BJ (cell line): Measurements from ENCODE around the gene MYH3. TPM values are rescaled to one million over a fixed set of nuclear protein-coding genes. Genes with fewer than 3 reads are reported as not detected.

Experiments used
- CTCF ChIA-PET: fragments of 350-600 bp; formaldehyde crosslinking; extraction: SDS; loops from one replicate; lab custom pipeline; 2021; ENCODE audit warnings: antibody characterized with exemption, inconsistent platforms; lab: Yijun Ruan, JAX
- POLR2A ChIA-PET: fragments of 300-600 bp; sonication (Branson Sonifier 250); formaldehyde crosslinking; extraction: SDS; loops from one replicate; lab custom pipeline; 2021; ENCODE audit warnings: antibody characterized with exemption; lab: Charles Lee
- DNase-seq: peaks from one replicate; pipeline ENCODE4 v3.0.0-alpha.2; 2011; ENCODE audit warnings: low read depth
- H3K27me3 ChIP-seq: 2 replicates; pipeline ENCODE4 v1.6.0; 2011; ENCODE audit warnings: low read length; ENCODE audit not compliant: control insufficient read depth, insufficient read depth
- H3K36me3 ChIP-seq: 2 replicates; pipeline ENCODE4 v1.5.1; 2011; ENCODE audit warnings: low read length; ENCODE audit not compliant: control insufficient read depth, insufficient read depth
- H3K4me3 ChIP-seq: 2 replicates; pipeline ENCODE4 v1.5.1; 2011; ENCODE audit warnings: low read depth, mild to moderate bottlenecking, control low read depth, low read length
- polyA plus RNA-seq: library from polyadenylated mRNA; depleted of rRNA; stranded (reverse); fragments of >200 nt; gene quantifications from 2 replicates; pipeline ENCODE4 v1.2.3, GENCODE V29; 2011
- TF ChIP-seq, protein P1 (sequence below): IDR thresholded peaks from 2 replicates; pipeline ENCODE4 v1.5.1; 2011; ENCODE audit warnings: low read depth, mild to moderate bottlenecking, control low read depth, inconsistent platforms, low read length, moderate library complexity; ENCODE audit not compliant: insufficient read depth

The MYH3 gene
- polyA plus RNA-seq, 1 experiment, result 1.3 TPM

DNA sequence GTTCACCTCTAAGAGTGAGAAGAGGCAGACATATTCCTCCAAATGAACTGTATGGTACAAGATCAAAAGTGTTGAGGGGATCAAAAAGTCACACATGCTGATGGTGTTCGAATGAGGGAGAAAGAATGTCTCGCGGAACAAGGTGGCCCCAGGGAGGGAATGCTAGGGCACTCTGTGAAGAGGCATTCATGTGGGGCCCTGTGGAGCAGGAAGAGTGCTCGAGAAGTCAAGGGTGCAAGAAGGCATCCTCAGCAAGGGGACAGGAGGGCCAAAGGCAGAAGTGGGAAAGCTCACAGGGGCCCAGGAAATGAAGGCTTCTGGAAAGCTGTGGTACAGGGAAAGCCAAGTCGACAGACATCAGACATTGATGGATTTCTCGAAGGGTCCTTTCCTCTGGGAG lies 6.1 kb upstream of the MYH3 start:
- Histone ChIP-seq H3K36me3 (no peaks in the 10 kb centered on the region), H3K4me3 (no peak overlapping the region), H3K27me3 (no peaks in the 10 kb centered on the region)
- no peak for DNase-seq
- ChIA-PET CTCF (interaction anchor here (4.4 kb wide), 1 partner anchor 17 kb away, joined by 19 read pairs; no protein-coding TSS in a partner anchor), POLR2A (no interaction called here)
- TF ChIP-seq, protein P1, sequence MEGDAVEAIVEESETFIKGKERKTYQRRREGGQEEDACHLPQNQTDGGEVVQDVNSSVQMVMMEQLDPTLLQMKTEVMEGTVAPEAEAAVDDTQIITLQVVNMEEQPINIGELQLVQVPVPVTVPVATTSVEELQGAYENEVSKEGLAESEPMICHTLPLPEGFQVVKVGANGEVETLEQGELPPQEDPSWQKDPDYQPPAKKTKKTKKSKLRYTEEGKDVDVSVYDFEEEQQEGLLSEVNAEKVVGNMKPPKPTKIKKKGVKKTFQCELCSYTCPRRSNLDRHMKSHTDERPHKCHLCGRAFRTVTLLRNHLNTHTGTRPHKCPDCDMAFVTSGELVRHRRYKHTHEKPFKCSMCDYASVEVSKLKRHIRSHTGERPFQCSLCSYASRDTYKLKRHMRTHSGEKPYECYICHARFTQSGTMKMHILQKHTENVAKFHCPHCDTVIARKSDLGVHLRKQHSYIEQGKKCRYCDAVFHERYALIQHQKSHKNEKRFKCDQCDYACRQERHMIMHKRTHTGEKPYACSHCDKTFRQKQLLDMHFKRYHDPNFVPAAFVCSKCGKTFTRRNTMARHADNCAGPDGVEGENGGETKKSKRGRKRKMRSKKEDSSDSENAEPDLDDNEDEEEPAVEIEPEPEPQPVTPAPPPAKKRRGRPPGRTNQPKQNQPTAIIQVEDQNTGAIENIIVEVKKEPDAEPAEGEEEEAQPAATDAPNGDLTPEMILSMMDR, result no peak

DNA sequence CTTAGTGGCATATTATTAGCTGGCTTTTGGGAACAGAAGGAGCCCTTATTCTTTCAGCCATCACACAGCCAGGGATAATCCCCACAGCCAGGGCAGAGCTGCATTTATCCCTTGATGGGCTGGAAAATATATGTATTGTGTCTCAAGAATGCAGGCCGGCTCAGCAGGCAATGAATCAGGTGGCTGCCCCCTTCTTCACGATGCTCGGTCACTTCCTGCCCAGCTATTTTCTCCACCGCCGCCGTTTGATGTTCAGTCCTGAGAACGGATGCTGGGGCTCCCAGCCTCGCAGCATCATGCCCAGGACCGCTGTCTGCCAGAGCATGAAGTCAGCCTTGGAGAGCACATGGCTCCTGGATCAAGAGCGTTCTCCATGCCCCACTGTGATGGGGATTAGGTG lies 4.3 kb upstream of the MYH3 start:
- CTCF ChIA-PET, result interaction anchor here (1.7 kb wide), 1 partner anchor 14 kb away, joined by 8 read pairs; no protein-coding TSS in a partner anchor
- H3K36me3 ChIP-seq, result no peaks in the 10 kb centered on the region
- H3K4me3 ChIP-seq, result no peak overlapping the region
- no peaks in the 10 kb centered on the region for H3K27me3 ChIP-seq
- POLR2A ChIA-PET, result no interaction called here
- DNase-seq, result no peak
- TF ChIP-seq, protein P1, result no peak

DNA sequence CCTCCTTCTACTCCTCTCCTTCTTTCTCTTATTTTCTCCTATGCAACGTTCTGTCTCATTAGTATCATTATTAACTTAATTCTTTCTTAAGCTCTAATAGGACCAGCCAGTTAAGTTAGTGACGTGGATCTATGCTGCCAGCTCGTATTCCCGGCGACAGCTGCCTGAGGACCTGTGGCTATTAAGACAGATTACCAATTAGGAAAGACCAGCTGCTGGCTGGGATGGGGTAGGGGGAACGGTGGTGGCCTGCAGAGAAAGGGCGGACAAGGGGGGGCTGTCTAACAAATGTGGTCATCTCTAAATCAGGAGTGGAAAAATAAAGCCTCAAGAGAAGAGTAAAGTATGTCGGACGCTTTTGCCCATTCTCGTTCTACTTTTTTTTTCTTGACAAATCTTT lies 770 bp upstream of the MYH3 start:
- Histone ChIP-seq H3K27me3 (no peaks in the 10 kb centered on the region), H3K4me3 (no peak overlapping the region), H3K36me3 (no peaks in the 10 kb centered on the region)
- TF ChIP-seq, protein P1, result no peak
- POLR2A ChIA-PET, result no interaction called here
- CTCF ChIA-PET, result interaction anchor here (0.7 to 3.5 kb wide), 2 partner anchors 12 to 158 kb away, joined by 3 to 22 read pairs; no protein-coding TSS in a partner anchor
- DNase-seq, result no peak

DNA sequence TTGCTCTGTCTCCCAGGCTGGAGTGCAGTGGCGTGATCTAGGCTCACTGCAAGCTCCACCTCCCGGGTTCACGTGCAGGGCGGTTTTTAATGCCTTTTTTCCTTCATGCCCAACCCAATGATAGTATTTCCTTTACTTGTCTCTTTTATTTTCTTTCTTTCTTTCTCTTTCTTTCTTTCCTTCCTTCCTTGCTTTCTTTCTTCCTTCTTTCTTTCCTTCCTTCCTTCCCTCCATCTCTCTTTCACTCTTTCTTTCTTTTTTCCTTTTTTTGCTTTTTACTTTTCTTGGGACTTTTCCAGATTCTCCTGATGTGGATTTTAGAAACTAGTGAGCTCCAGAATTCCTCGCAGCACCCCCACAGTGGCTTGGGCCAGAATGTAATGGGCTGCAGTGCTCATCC lies 3.1 kb downstream of the MYH3 start:
- no peak overlapping the region for H3K4me3 ChIP-seq
- H3K27me3 ChIP-seq, result no peaks in the 10 kb centered on the region
- ChIA-PET POLR2A (no interaction called here), CTCF (interaction anchor here (1.2 kb wide), 1 partner anchor 30 kb away, joined by 5 read pairs; no protein-coding TSS in a partner anchor)
- DNase-seq, result no peak
- no peaks in the 10 kb centered on the region for H3K36me3 ChIP-seq
- TF ChIP-seq, protein P1, result no peak

DNA sequence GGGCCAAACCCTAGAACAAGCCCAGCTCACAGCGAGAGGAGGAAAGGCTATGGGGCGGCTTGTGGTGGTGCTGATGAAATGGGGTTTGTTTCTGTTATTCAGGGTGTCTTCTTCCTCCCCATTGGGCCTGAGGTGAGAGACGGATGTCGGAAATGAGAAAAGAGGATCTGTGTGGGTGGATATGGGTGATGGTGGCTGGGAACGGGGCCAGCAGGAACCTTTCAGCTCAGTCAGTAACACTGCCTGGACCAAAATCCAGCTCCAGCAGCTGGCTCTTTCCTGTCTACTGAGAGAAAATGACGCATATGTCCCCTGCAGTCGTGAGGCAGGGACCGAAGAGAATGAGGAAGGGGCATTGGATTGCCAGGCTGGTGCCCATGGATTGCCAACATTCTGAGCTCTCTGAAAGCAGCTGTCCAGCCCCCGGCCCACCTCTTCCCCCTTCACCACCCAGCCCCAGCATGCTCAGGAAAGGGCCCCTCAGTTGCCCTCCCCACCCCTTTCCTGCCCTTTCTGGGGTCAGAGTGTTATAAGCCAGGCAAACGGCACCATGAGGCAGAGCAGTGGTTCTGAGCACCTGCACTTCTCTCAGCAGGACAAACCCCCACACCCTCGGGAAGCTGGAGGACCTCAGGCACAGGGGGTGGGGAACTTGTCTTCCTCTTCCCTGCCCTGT lies 4.0 kb downstream of the MYH3 start:
- Histone ChIP-seq H3K36me3 (no peaks in the 10 kb centered on the region), H3K4me3 (no peak overlapping the region), H3K27me3 (no peaks in the 10 kb centered on the region)
- POLR2A ChIA-PET, result no interaction called here
- TF ChIP-seq, protein P1, result no peak
- CTCF ChIA-PET, result no interaction called here
- DNase-seq, result no peak
